ENCODE measurements around the gene ACTBL2.

ACTBL2 gene

GRCh38 chr5:57435701-57436134 is 46.9 kb downstream of the ACTBL2 start:
- CTCF ChIA-PET: interaction anchor here (1.0 to 1.7 kb wide), 3 partner anchors 13 to 138 kb away, joined by 3 to 4 read pairs (median 3); no protein-coding TSS in a partner anchor
- POLR2A ChIA-PET: no interaction called here
- no peak for TF ChIP-seq CTCF (IDR thresholded peaks at IDR 0.05; ENCODE audit: control extremely low read depth, extremely low read depth, low read depth, missing control alignments)
- DNase-seq (ENCODE audit: extremely low spot score): no peak

GRCh38 chr5:57434683-57435082 is 47.9 kb downstream of the ACTBL2 start:
- TF ChIP-seq CTCF (IDR thresholded peaks at IDR 0.05; ENCODE audit: control extremely low read depth, extremely low read depth, low read depth, missing control alignments): no peak
- CTCF ChIA-PET: interaction anchor here (1.0 to 1.7 kb wide), 4 partner anchors 12 to 137 kb away, joined by 3 to 4 read pairs (median 3); no protein-coding TSS in a partner anchor
- DNase-seq (ENCODE audit: extremely low spot score): no peak
- POLR2A ChIA-PET: no interaction called here

GRCh38 chr5:57434227-57434640 is 48.4 kb downstream of the ACTBL2 start:
- POLR2A ChIA-PET: no interaction called here
- no peak for DNase-seq (ENCODE audit: extremely low spot score)
- no peak for TF ChIP-seq CTCF (IDR thresholded peaks at IDR 0.05; ENCODE audit: control extremely low read depth, extremely low read depth, low read depth, missing control alignments)
- CTCF ChIA-PET: interaction anchor here (1.2 to 1.7 kb wide), 2 partner anchors 17 to 20 kb away, joined by 3 to 4 read pairs; no protein-coding TSS in a partner anchor

GRCh38 chr5:57432876-57433275 is 49.7 kb downstream of the ACTBL2 start:
- ChIA-PET POLR2A (no interaction called here), CTCF (no interaction called here)
- no peak for TF ChIP-seq CTCF (IDR thresholded peaks at IDR 0.05; ENCODE audit: control extremely low read depth, extremely low read depth, low read depth, missing control alignments)
- no peak for DNase-seq (ENCODE audit: extremely low spot score)

GRCh38 chr5:57431759-57432158 is 50.9 kb downstream of the ACTBL2 start:
- TF ChIP-seq CTCF (IDR thresholded peaks at IDR 0.05; ENCODE audit: control extremely low read depth, extremely low read depth, low read depth, missing control alignments): no peak
- no peak for DNase-seq (ENCODE audit: extremely low spot score)
- ChIA-PET CTCF (no interaction called here), POLR2A (no interaction called here)
